D721Med (cell line): Measurements from ENCODE around the gene KATNAL1.
A peak's percentile ranks its signal among the peaks of the same experiment; 100 is the strongest.

Experiments used
- DNase-seq: peaks from one replicate; pipeline ENCODE4 v3.0.0; 2011; ENCODE audit warnings: low spot score; ENCODE audit not compliant: insufficient read length
- FAIRE-seq: peaks from 2 replicates; lab custom pipeline; 2011; peaks lifted over from hg19 to GRCh38; lab: Jason Lieb, UNC
- TF ChIP-seq, protein P1 (sequence below): IDR thresholded peaks from 2 replicates; pipeline ENCODE4 v1.5.1; 2012; ENCODE audit warnings: mild to moderate bottlenecking, control low read depth; ENCODE audit not compliant: insufficient read depth; ENCODE audit errors: missing control alignments

KATNAL1 gene

DNA sequence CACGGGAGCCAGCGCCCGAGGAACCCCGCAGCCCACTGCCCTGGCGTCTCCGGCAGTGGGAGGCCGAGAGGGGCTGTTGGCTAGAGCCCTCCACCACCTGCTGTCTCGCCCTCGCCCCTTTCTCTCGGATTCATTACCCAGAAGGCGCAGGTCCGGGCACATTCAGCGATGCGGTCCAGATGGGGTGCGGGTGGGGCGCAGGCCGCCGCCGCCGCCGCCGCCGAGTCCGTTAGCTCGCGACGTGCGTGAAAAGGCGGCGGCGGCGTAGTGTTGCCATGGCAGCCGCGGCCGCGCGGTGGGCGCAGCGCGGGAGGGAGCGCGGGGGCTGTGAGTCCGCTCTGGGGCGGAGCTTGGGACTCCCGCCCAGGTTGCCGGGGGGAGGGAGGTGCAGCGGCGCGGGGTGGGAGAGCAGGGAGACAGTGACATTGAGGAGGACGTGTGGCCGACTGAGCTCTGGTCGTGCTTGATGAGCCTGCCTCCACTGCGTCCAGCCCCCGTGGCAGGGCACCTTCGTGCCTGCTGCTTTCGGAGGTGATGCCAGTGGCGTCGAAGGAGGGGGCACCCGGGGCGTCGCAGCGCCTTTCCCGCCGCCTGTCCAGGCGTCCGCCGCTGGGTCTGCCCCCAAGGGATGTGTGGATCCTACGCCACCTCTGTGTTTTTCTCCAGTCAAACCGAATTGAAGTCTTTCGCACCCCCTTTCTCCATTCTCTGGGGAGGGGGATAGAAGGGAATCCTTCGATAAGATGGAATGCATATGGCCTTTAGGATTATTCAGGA, at the start of gene KATNAL1:
KATNAL1 (minus strand) TSS at position 358 of the 777 bp plus-strand sequence. CDS start 23,774 bp downstream, outside the sequence.
- TF ChIP-seq, protein P1, sequence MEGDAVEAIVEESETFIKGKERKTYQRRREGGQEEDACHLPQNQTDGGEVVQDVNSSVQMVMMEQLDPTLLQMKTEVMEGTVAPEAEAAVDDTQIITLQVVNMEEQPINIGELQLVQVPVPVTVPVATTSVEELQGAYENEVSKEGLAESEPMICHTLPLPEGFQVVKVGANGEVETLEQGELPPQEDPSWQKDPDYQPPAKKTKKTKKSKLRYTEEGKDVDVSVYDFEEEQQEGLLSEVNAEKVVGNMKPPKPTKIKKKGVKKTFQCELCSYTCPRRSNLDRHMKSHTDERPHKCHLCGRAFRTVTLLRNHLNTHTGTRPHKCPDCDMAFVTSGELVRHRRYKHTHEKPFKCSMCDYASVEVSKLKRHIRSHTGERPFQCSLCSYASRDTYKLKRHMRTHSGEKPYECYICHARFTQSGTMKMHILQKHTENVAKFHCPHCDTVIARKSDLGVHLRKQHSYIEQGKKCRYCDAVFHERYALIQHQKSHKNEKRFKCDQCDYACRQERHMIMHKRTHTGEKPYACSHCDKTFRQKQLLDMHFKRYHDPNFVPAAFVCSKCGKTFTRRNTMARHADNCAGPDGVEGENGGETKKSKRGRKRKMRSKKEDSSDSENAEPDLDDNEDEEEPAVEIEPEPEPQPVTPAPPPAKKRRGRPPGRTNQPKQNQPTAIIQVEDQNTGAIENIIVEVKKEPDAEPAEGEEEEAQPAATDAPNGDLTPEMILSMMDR = no peak
- peak; percentile 62 for DNase-seq
- FAIRE-seq = no peak

DNA sequence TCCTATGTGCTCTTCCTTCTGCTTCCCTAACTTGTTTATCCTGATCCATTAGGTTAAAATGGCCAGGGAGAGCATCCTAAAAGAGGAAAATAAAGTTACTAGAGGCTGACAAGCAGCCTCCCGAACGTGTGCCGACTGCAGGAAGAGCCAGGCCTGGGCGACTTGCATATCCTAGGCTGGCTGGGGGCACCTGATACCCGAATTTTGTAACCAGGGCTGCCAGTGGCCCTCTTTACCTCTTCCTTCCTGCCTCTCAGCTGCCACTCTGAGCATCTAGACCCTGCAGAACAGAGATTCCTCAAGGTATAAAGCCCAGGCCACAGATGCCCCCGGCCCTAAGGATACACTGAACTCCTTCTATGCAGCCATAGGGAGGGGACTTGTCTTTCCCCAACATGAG, 48.5 kb upstream of the KATNAL1 start:
- FAIRE-seq = no peak
- DNase-seq = no peak
- TF ChIP-seq, protein P1 = no peak

DNA sequence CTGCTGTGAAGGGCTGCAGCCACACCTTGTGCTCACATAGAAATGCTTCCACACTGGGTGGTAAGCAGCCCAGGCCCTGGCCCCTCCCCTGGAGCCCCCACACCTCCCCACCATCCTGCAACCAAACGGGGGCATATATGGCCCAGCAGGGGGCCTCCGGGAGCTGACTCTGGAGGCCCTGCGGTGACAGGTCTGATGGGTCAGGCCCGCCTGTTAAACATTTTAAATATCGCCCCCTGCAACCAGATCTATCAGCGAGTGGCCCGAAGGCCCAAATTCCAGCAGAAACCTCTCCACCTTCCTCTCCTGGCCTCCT, 48.0 kb upstream of the KATNAL1 start:
- DNase-seq (no peak), FAIRE-seq (no peak)
- TF ChIP-seq, protein P1 = peak; percentile 1

DNA sequence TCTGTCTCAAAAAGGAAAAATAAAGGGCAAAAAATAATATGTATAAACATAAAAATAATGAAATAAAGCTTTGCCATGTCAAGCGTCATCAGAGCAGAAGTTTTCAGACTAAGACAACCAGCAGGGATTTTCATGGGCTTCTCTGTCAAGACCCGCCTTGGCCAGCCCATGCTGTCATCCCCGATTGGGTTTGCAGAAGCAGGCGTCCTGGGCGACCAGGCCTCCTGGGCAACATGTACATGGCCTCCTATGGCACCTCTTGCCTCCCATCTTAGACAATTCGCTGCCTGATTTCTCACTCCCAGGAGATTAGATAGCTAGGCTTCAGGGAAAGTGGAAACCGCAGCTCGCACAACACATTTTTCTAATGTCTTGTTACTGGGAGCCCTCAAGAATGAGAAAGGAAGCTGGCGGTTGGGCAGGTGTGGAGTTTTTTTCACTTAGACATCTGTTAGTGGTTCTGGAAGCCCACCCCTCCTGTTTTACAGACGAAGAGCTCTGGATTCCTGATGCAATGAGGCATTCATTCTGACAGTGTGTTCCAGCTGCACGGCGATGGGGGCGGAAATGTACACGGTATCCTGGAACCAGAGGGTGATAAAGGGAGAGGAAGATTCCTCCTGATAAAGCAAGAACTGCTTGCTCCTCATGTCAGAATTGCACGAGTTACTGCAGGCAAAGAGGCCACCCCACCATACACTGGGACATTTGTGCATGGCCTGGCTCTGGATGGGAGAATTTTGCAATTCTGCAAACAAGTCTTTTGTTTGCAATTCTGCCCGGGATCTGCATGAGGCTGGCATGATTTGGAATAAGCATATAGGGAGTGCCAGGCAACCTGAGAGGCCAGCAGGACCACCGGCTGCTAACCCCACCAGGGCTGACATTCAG, 47.4 kb upstream of the KATNAL1 start:
- TF ChIP-seq, protein P1 = no peak
- FAIRE-seq (no peak), DNase-seq (no peak)

DNA sequence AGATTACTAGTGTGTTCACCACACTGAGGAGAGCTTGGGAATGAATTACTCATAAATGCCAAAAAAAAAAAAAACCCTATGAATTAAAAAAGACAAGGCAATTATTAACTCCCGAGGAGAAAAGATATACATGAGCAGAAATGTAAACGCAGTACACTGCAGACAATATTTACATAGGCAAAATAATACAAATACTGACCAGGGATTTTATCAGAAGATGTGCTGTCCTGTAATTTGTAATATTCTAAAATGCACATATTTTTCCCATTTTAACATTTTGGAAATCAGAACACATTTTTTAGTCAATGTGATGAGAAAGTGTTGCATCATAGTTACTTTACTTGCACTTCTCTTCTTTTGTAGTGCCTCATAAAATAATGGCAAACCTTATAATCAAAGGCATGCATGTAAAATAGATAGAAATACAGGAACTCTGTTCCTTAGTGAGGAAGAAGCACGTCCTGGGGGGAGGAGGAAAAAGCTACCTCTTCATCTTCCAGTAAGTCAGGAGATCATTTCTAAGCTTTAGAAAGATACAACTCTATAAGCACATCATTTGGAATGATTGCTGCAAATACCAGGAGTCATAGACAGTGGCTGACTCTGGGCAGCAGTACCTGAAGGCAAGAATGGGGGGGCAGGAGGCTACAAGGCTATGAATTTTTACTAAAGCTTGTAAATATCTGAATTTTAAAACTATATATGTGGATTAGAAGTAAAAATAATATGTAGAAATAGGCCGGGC, 46.3 kb upstream of the KATNAL1 start:
- FAIRE-seq (no peak), DNase-seq (no peak)
- TF ChIP-seq, protein P1 = no peak

DNA sequence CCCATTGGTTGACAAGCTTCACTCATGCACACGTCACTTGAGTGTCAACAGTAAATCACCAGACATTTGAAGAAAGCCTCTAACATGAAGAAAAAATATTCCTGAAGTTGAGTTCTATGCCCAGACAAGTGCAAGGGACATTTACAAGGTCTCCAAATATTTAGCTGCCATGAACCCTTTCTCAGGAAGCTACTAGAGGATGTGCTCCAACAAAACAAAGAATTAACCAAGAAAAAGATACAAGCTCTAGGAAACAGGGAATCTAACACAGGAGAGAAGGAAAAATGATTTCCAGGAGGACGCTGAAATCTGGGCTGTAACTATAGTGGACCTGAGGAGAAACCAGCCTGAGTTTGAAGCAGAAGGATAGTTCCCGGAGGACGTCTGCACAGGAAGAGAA, 45.7 kb upstream of the KATNAL1 start:
- DNase-seq = no peak
- TF ChIP-seq, protein P1 = no peak
- no peak for FAIRE-seq
